Stimulated activated effector memory CD8-positive, alpha-beta T cell treated with anti-CD3 and anti-CD28 coated beads, Interleukin-12 subunit alpha, Interleukin-12 subunit beta, amount 100 ng/mL, for 72 hours (primary cell): ENCODE data around the gene EXD2.
"Not testable (repeated sequence)": the region's sequence is repeated elsewhere in the genome, so short reads cannot be mapped to it uniquely, and the experiment has no call there.

ENCODE experiments used
- ATAC-seq: fragments of 150-1000 bp; cut with Tn5 transposase; 2 replicates; pipeline ENCODE4 v1.10.0; 2021
- DNase-seq, 2 donors: peaks; one replicate each; pipeline ENCODE4 v3.0.0; 2021 to 2022; ENCODE audit warnings: low spot score in 2 of 2
- H3K27ac Mint-ChIP-seq: one replicate; pipeline ENCODE4 v1.8.0; 2022; ENCODE audit warnings: mild to moderate bottlenecking, mixed read lengths
- H3K36me3 Mint-ChIP-seq: one replicate; pipeline ENCODE4 v1.8.0; 2022; ENCODE audit warnings: mild to moderate bottlenecking, mixed read lengths
- H3K4me1 Mint-ChIP-seq: one replicate; pipeline ENCODE4 v1.8.0; 2022; ENCODE audit warnings: mixed read lengths
- H3K4me3 Mint-ChIP-seq: one replicate; pipeline ENCODE4 v1.8.0; 2022; ENCODE audit warnings: mild to moderate bottlenecking, mixed read lengths
- H3K9me3 Mint-ChIP-seq: one replicate; pipeline ENCODE4 v1.8.0; 2022; ENCODE audit warnings: mixed read lengths

EXD2 gene

GRCh38 chr14:69274321-69274720 is 83.0 kb downstream of the EXD2 start:
- no peaks in the 10 kb centered on the region for H3K9me3 Mint-ChIP-seq
- DNase-seq (no peak), ATAC-seq (no peak)
- no peaks in the 10 kb centered on the region for H3K36me3 Mint-ChIP-seq
- H3K27ac Mint-ChIP-seq: no peak overlapping the region
- no peaks in the 10 kb centered on the region for H3K4me1 Mint-ChIP-seq
- H3K4me3 Mint-ChIP-seq: no peak overlapping the region

- no peak overlapping the region for H3K27ac Mint-ChIP-seq
- no peak overlapping the region for H3K4me3 Mint-ChIP-seq
- no peaks in the 10 kb centered on the region for H3K36me3 Mint-ChIP-seq
- no peak for ATAC-seq
- no peaks in the 10 kb centered on the region for H3K9me3 Mint-ChIP-seq
- no peaks in the 10 kb centered on the region for H3K4me1 Mint-ChIP-seq
- DNase-seq: no peak
These were observed 84.0 kb downstream of the EXD2 start for GRCh38 chr14:69275331-69275730.

- not testable (repeated sequence) for H3K27ac Mint-ChIP-seq, H3K4me3 Mint-ChIP-seq, DNase-seq, H3K9me3 Mint-ChIP-seq, H3K4me1 Mint-ChIP-seq, ATAC-seq, H3K36me3 Mint-ChIP-seq
These were observed 86.1 kb downstream of the EXD2 start for GRCh38 chr14:69277356-69277755.

- ATAC-seq (no peak), DNase-seq (no peak)
- Mint-ChIP-seq H3K27ac (no peak overlapping the region), H3K4me3 (no peak overlapping the region), H3K9me3 (no peaks in the 10 kb centered on the region), H3K36me3 (no peaks in the 10 kb centered on the region), H3K4me1 (no peaks in the 10 kb centered on the region)
These were observed 89.5 kb downstream of the EXD2 start for GRCh38 chr14:69280746-69281291.

GRCh38 chr14:69281450-69282169 is 90.3 kb downstream of the EXD2 start:
- H3K36me3 Mint-ChIP-seq: no peaks in the 10 kb centered on the region
- no peak for DNase-seq
- no peak for ATAC-seq
- no peak overlapping the region for H3K4me3 Mint-ChIP-seq
- no peaks in the 10 kb centered on the region for H3K9me3 Mint-ChIP-seq
- no peak overlapping the region for H3K27ac Mint-ChIP-seq
- no peaks in the 10 kb centered on the region for H3K4me1 Mint-ChIP-seq

GRCh38 chr14:69282448-69282847 is 91.2 kb downstream of the EXD2 start:
- Mint-ChIP-seq H3K4me3 (no peak overlapping the region), H3K4me1 (no peaks in the 10 kb centered on the region), H3K36me3 (no peaks in the 10 kb centered on the region), H3K9me3 (no peaks in the 10 kb centered on the region), H3K27ac (no peak overlapping the region)
- ATAC-seq: no peak
- DNase-seq: no peak

GRCh38 chr14:69284170-69284569 is 92.9 kb downstream of the EXD2 start:
- no peaks in the 10 kb centered on the region for H3K36me3 Mint-ChIP-seq
- no peak overlapping the region for H3K27ac Mint-ChIP-seq
- no peak for DNase-seq
- no peak for ATAC-seq
- H3K4me1 Mint-ChIP-seq: no peaks in the 10 kb centered on the region
- no peaks in the 10 kb centered on the region for H3K9me3 Mint-ChIP-seq
- no peak overlapping the region for H3K4me3 Mint-ChIP-seq

- no peak for DNase-seq
- no peaks in the 10 kb centered on the region for H3K4me1 Mint-ChIP-seq
- no peaks in the 10 kb centered on the region for H3K9me3 Mint-ChIP-seq
- no peak for ATAC-seq
- no peak overlapping the region for H3K27ac Mint-ChIP-seq
- H3K36me3 Mint-ChIP-seq: no peaks in the 10 kb centered on the region
- no peak overlapping the region for H3K4me3 Mint-ChIP-seq
These were observed 94.5 kb downstream of the EXD2 start for GRCh38 chr14:69285661-69286255.

GRCh38 chr14:69287098-69288010 is 96.1 kb downstream of the EXD2 start:
- ATAC-seq (no peak), DNase-seq (no peak)
- no peaks in the 10 kb centered on the region for H3K9me3 Mint-ChIP-seq
- no peaks in the 10 kb centered on the region for H3K36me3 Mint-ChIP-seq
- no peaks in the 10 kb centered on the region for H3K4me1 Mint-ChIP-seq
- H3K4me3 Mint-ChIP-seq: no peak overlapping the region
- no peak overlapping the region for H3K27ac Mint-ChIP-seq

GRCh38 chr14:69288011-69288771 is 96.9 kb downstream of the EXD2 start:
- H3K9me3 Mint-ChIP-seq: no peaks in the 10 kb centered on the region
- H3K4me3 Mint-ChIP-seq: no peak overlapping the region
- DNase-seq: no peak
- H3K27ac Mint-ChIP-seq: no peak overlapping the region
- ATAC-seq: no peak
- no peaks in the 10 kb centered on the region for H3K4me1 Mint-ChIP-seq
- no peaks in the 10 kb centered on the region for H3K36me3 Mint-ChIP-seq

- Mint-ChIP-seq H3K36me3 (no peaks in the 10 kb centered on the region), H3K4me3 (no peak overlapping the region), H3K9me3 (no peaks in the 10 kb centered on the region), H3K4me1 (no peaks in the 10 kb centered on the region), H3K27ac (no peak overlapping the region)
- DNase-seq (no peak), ATAC-seq (no peak)
These were observed 97.8 kb downstream of the EXD2 start for GRCh38 chr14:69288956-69289705.

GRCh38 chr14:69289811-69290520 is 98.7 kb downstream of the EXD2 start:
- no peak for DNase-seq
- ATAC-seq: no peak
- no peak overlapping the region for H3K27ac Mint-ChIP-seq
- H3K9me3 Mint-ChIP-seq: no peaks in the 10 kb centered on the region
- no peaks in the 10 kb centered on the region for H3K4me1 Mint-ChIP-seq
- no peaks in the 10 kb centered on the region for H3K36me3 Mint-ChIP-seq
- H3K4me3 Mint-ChIP-seq: no peak overlapping the region

GRCh38 chr14:69290881-69291280 is 99.6 kb downstream of the EXD2 start:
- not testable (repeated sequence) for ATAC-seq, H3K27ac Mint-ChIP-seq, H3K4me1 Mint-ChIP-seq, DNase-seq, H3K9me3 Mint-ChIP-seq, H3K4me3 Mint-ChIP-seq, H3K36me3 Mint-ChIP-seq

GRCh38 chr14:69291396-69291795 is 100.1 kb downstream of the EXD2 start:
- H3K4me1 Mint-ChIP-seq: no peaks in the 10 kb centered on the region
- no peak overlapping the region for H3K4me3 Mint-ChIP-seq
- no peaks in the 10 kb centered on the region for H3K9me3 Mint-ChIP-seq
- no peak overlapping the region for H3K27ac Mint-ChIP-seq
- DNase-seq: no peak
- no peaks in the 10 kb centered on the region for H3K36me3 Mint-ChIP-seq
- ATAC-seq: no peak
